Measurements from ENCODE around the gene NPNT. TPM values are rescaled to one million over a fixed set of nuclear protein-coding genes. Genes with fewer than 3 reads are reported as not detected.

The NPNT gene
- total RNA-seq, 2 donors from 2014 or later: 5.5 to 10.5 TPM

GRCh38 chr4:105965183-105965800 is 70.0 kb downstream of the NPNT start:
- H3K4me1 ChIP-seq: peaks cover 0 to 8% of the 10 kb centered on the region in 2 donors
- no peaks in the 10 kb centered on the region for H3K36me3 ChIP-seq
- no peak overlapping the region for H3K27ac ChIP-seq

GRCh38 chr4:105966051-105966450 is 70.8 kb downstream of the NPNT start:
- Histone ChIP-seq H3K36me3 (no peaks in the 10 kb centered on the region), H3K4me1 (peaks cover 0 to 8% of the 10 kb centered on the region in 2 donors), H3K9me3 (no peaks in the 10 kb centered on the region), H3K27me3 (no peaks in the 10 kb centered on the region), H3K27ac (no peak overlapping the region), H3K4me3 (no peak overlapping the region)
- TF ChIP-seq CTCF (IDR thresholded peaks at IDR 0.05): no peak
- no peak for DNase-seq (ENCODE audit: low spot score)

More at GRCh38 chr4:105965183-105965800, 70.0 kb downstream of the NPNT start:
- DNase-seq (ENCODE audit: low spot score): no peak
- H3K9me3 ChIP-seq: no peaks in the 10 kb centered on the region
- no peak overlapping the region for H3K4me3 ChIP-seq
- no peaks in the 10 kb centered on the region for H3K27me3 ChIP-seq
- TF ChIP-seq CTCF (IDR thresholded peaks at IDR 0.05): no peak

- no peak for TF ChIP-seq CTCF (IDR thresholded peaks at IDR 0.05)
- DNase-seq (ENCODE audit: low spot score): no peak
- H3K4me3 ChIP-seq: no peak overlapping the region
- no peaks in the 10 kb centered on the region for H3K9me3 ChIP-seq
- H3K27me3 ChIP-seq: no peaks in the 10 kb centered on the region
- no peak overlapping the region for H3K27ac ChIP-seq
- H3K4me1 ChIP-seq: peaks cover 0 to 8% of the 10 kb centered on the region in 2 donors
- H3K36me3 ChIP-seq: no peaks in the 10 kb centered on the region
These were observed 71.9 kb downstream of the NPNT start for GRCh38 chr4:105967058-105967658.

- Histone ChIP-seq H3K4me1 (peaks cover 0 to 8% of the 10 kb centered on the region in 2 donors), H3K27ac (no peak overlapping the region), H3K4me3 (no peak overlapping the region), H3K27me3 (no peaks in the 10 kb centered on the region), H3K9me3 (no peaks in the 10 kb centered on the region), H3K36me3 (no peaks in the 10 kb centered on the region)
- no peak for DNase-seq (ENCODE audit: low spot score)
- no peak for TF ChIP-seq CTCF (IDR thresholded peaks at IDR 0.05)
These were observed 74.3 kb downstream of the NPNT start for GRCh38 chr4:105969575-105969974.

- no peaks in the 10 kb centered on the region for H3K36me3 ChIP-seq
- H3K9me3 ChIP-seq: no peaks in the 10 kb centered on the region
- H3K4me3 ChIP-seq: no peak overlapping the region
- H3K27me3 ChIP-seq: no peaks in the 10 kb centered on the region
- H3K27ac ChIP-seq: no peak overlapping the region
- no peak for DNase-seq (ENCODE audit: low spot score)
- peaks cover 0 to 8% of the 10 kb centered on the region in 2 donors for H3K4me1 ChIP-seq
- no peak for TF ChIP-seq CTCF (IDR thresholded peaks at IDR 0.05)
These were observed 75.1 kb downstream of the NPNT start for GRCh38 chr4:105970371-105970770.
